GM12878 (cell line): ENCODE data around the gene IKZF1. TPM values are rescaled to one million over a fixed set of nuclear protein-coding genes. Genes with fewer than 3 reads are reported as not detected.
A peak's percentile ranks its signal among the peaks of the same experiment; 100 is the strongest.

Experiments used
- BCL11A ChIP-seq: IDR thresholded peaks from 2 replicates; pipeline ENCODE4 v1.6.1; 2011; ENCODE audit warnings: low read depth, low read length
- BMI1 ChIP-seq: fragments of 450-650 bp; IDR thresholded peaks from 2 replicates; pipeline ENCODE4 v1.6.1; 2016; ENCODE audit warnings: mild to moderate bottlenecking, moderate library complexity, borderline replicate concordance
- EGR1 ChIP-seq, 2 experiments: IDR thresholded peaks; 1 replicate in 1 of 2; 2 replicates in 1 of 2; pipeline ENCODE4 v1.6.1; 2011 to 2012; ENCODE audit warnings: low read depth in 2 of 2, low read length in 2 of 2, borderline replicate concordance in 1 of 2, mild to moderate bottlenecking in 1 of 2, moderate library complexity in 1 of 2
- GATAD2B ChIP-seq: fragments of 450-650 bp; conservative IDR thresholded peaks from 2 replicates; pipeline ENCODE4 v1.6.1; 2017; ENCODE audit warnings: low read depth, mild to moderate bottlenecking, moderate library complexity
- HDAC2 ChIP-seq: fragments of 200-600 bp; sonication (generic); IDR thresholded peaks from 2 replicates; pipeline ENCODE4 v1.6.1; 2017
- MYB ChIP-seq: fragments of 150-350 bp; IDR thresholded peaks from 2 replicates; pipeline ENCODE4 v1.6.1; 2014; ENCODE audit warnings: mild to moderate bottlenecking, low read depth, low read length, borderline replicate concordance
- NFYB ChIP-seq: IDR thresholded peaks from 2 replicates; pipeline ENCODE4 v1.6.1; 2011; ENCODE audit warnings: low read depth, mild to moderate bottlenecking, low read length, improper control_type of control experiment, moderate library complexity; ENCODE audit not compliant: insufficient read depth
- PAX5 ChIP-seq: IDR thresholded peaks from 2 replicates; pipeline ENCODE4 v1.6.1; 2011; ENCODE audit warnings: low read depth, low read length, borderline replicate concordance
- RELA ChIP-seq: fragments of 450-650 bp; IDR thresholded peaks from 2 replicates; pipeline ENCODE4 v1.8.0; 2014; ENCODE audit warnings: borderline replicate concordance; ENCODE audit not compliant: partially characterized antibody
- RFX5 ChIP-seq: IDR thresholded peaks from 2 replicates; pipeline ENCODE4 v1.6.1; 2011; ENCODE audit warnings: low read depth, low read length, improper control_type of control experiment
- SIX5 ChIP-seq: IDR thresholded peaks from 2 replicates; pipeline ENCODE4 v1.6.1; 2011; ENCODE audit warnings: mild to moderate bottlenecking, low read depth, low read length, moderate library complexity; ENCODE audit not compliant: severe bottlenecking
- SRF ChIP-seq, 2 experiments: IDR thresholded peaks; 2 replicates each; pipeline ENCODE4 v1.6.1; 2011; ENCODE audit warnings: low read depth in 2 of 2, low read length in 2 of 2, mild to moderate bottlenecking in 1 of 2, moderate library complexity in 1 of 2
- TAF1 ChIP-seq: IDR thresholded peaks from 2 replicates; pipeline ENCODE4 v1.6.1; 2011; ENCODE audit warnings: mild to moderate bottlenecking, low read depth, low read length, borderline replicate concordance
- ZBTB4 ChIP-seq: fragments of 450-650 bp; formaldehyde crosslinking; IDR thresholded peaks from 2 replicates; pipeline ENCODE4 v1.4.0; 2022; ENCODE audit warnings: mild to moderate bottlenecking, moderate library complexity
- ZNF384 ChIP-seq: IDR thresholded peaks from 2 replicates; pipeline ENCODE4 v1.6.1; 2012; ENCODE audit warnings: low read depth, mild to moderate bottlenecking, low read length, improper control_type of control experiment, borderline replicate concordance
- ZZZ3 ChIP-seq: IDR thresholded peaks from 2 replicates; pipeline ENCODE4 v1.6.1; 2011; ENCODE audit warnings: low read depth; ENCODE audit not compliant: control insufficient read depth, insufficient read length
- polyA plus RNA-seq, 11 experiments: library from polyadenylated mRNA; depleted of rRNA in 4 of 11; unstranded in 6 of 11; stranded (reverse) in 5 of 11; fragments of >200 nt; fragmentation: Nextera tagmentation in 4 of 11; fragmentation: Illumina TruSeq in 1 of 11; extraction: Ambion mirVana in 4 of 11; extraction: Trizol in 1 of 11; gene quantifications; 1 replicate in 1 of 11; 2 replicates in 10 of 11; pipeline versions ENCODE4 v1.2.1 to v1.2.3, GENCODE V29; 2011 to 2016; ENCODE audit warnings: inconsistent platforms in 2 of 11, missing spikeins in 2 of 11, low read depth in 1 of 11
- total RNA-seq, 4 experiments: library from RNA; depleted of rRNA in 3 of 4; stranded (reverse); fragments of >200 nt in 3 of 4; fragmentation: Illumina TruSeq in 1 of 4; extraction: Trizol in 1 of 4; gene quantifications; 2 replicates each; pipeline versions ENCODE4 v1.2.1 to v1.2.3, GENCODE V29; 2013 to 2021
- TF ChIP-seq, protein P1 (sequence below): IDR thresholded peaks from 2 replicates; pipeline ENCODE4 v1.6.1; 2012; ENCODE audit warnings: low read length, inconsistent platforms
- TF ChIP-seq, protein P2 (sequence below): IDR thresholded peaks from 2 replicates; pipeline ENCODE4 v1.6.1; 2011; ENCODE audit warnings: borderline replicate concordance, low read depth, mild to moderate bottlenecking, moderate library complexity, mixed read lengths, low read length; ENCODE audit not compliant: insufficient read depth; ENCODE audit errors: extremely low read length
- TF ChIP-seq, protein P3 (sequence below): fragments of 450-650 bp; IDR thresholded peaks from 2 replicates; pipeline ENCODE4 v1.6.1; 2016; ENCODE audit warnings: mild to moderate bottlenecking
- TF ChIP-seq, protein P4 (sequence below): fragments of 450-650 bp; IDR thresholded peaks from 2 replicates; pipeline ENCODE4 v1.6.1; 2017; ENCODE audit warnings: mild to moderate bottlenecking, moderate library complexity

IKZF1 gene
- total and polyA plus RNA-seq, 10 of the 15 experiments (the other 5 are each of a cell fraction or from before 2014, with no cell fraction given): 27.2 to 125 (median 71.6) TPM

DNA sequence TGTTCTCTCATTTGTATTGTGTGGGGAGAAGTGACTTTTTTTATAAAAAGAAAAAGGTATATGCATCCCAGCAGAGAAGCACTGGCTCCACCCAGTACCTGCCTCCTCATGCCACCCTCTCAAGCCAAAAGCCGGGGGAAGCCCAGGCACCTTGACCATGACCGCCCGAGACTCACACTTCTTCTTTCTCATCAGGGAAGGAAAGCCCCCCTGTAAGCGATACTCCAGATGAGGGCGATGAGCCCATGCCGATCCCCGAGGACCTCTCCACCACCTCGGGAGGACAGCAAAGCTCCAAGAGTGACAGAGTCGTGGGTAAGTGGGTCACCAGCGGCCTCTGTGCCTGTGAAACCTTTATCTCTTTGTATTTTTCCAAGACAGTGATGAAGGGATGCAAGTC lies 22.9 kb downstream of the IKZF1 start (continued):
- TF ChIP-seq, protein P1, sequence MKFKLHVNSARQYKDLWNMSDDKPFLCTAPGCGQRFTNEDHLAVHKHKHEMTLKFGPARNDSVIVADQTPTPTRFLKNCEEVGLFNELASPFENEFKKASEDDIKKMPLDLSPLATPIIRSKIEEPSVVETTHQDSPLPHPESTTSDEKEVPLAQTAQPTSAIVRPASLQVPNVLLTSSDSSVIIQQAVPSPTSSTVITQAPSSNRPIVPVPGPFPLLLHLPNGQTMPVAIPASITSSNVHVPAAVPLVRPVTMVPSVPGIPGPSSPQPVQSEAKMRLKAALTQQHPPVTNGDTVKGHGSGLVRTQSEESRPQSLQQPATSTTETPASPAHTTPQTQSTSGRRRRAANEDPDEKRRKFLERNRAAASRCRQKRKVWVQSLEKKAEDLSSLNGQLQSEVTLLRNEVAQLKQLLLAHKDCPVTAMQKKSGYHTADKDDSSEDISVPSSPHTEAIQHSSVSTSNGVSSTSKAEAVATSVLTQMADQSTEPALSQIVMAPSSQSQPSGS: peak; percentile 22; the same call in 1 of the 2 replicates
- no peak for TF ChIP-seq NFYB
- TF ChIP-seq ZBTB4 (CRISPR knock-in tag): no peak
- TF ChIP-seq GATAD2B: peak; percentile 76
- no peak for TF ChIP-seq MYB
- TF ChIP-seq, protein P2, sequence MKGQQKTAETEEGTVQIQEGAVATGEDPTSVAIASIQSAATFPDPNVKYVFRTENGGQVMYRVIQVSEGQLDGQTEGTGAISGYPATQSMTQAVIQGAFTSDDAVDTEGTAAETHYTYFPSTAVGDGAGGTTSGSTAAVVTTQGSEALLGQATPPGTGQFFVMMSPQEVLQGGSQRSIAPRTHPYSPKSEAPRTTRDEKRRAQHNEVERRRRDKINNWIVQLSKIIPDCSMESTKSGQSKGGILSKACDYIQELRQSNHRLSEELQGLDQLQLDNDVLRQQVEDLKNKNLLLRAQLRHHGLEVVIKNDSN: no peak
- TF ChIP-seq BCL11A: peak; percentile 56; the same call in 1 of the 2 replicates
- TF ChIP-seq, protein P3, sequence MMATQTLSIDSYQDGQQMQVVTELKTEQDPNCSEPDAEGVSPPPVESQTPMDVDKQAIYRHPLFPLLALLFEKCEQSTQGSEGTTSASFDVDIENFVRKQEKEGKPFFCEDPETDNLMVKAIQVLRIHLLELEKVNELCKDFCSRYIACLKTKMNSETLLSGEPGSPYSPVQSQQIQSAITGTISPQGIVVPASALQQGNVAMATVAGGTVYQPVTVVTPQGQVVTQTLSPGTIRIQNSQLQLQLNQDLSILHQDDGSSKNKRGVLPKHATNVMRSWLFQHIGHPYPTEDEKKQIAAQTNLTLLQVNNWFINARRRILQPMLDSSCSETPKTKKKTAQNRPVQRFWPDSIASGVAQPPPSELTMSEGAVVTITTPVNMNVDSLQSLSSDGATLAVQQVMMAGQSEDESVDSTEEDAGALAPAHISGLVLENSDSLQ: 0 out of 2 replicates have a peak, but pooled peaks have one; percentile 18
- no peak for TF ChIP-seq SRF (IDR thresholded peaks at IDR 0.05; ENCODE audit: low read depth in 2 of 2, low read length in 2 of 2)
- no peak for TF ChIP-seq BMI1
- TF ChIP-seq ZNF384: no peak
- no peak for TF ChIP-seq EGR1 (IDR thresholded peaks at IDR 0.05; ENCODE audit: borderline replicate concordance in 1 of 2, low read depth in 2 of 2, low read length in 2 of 2)
- TF ChIP-seq, protein P4, sequence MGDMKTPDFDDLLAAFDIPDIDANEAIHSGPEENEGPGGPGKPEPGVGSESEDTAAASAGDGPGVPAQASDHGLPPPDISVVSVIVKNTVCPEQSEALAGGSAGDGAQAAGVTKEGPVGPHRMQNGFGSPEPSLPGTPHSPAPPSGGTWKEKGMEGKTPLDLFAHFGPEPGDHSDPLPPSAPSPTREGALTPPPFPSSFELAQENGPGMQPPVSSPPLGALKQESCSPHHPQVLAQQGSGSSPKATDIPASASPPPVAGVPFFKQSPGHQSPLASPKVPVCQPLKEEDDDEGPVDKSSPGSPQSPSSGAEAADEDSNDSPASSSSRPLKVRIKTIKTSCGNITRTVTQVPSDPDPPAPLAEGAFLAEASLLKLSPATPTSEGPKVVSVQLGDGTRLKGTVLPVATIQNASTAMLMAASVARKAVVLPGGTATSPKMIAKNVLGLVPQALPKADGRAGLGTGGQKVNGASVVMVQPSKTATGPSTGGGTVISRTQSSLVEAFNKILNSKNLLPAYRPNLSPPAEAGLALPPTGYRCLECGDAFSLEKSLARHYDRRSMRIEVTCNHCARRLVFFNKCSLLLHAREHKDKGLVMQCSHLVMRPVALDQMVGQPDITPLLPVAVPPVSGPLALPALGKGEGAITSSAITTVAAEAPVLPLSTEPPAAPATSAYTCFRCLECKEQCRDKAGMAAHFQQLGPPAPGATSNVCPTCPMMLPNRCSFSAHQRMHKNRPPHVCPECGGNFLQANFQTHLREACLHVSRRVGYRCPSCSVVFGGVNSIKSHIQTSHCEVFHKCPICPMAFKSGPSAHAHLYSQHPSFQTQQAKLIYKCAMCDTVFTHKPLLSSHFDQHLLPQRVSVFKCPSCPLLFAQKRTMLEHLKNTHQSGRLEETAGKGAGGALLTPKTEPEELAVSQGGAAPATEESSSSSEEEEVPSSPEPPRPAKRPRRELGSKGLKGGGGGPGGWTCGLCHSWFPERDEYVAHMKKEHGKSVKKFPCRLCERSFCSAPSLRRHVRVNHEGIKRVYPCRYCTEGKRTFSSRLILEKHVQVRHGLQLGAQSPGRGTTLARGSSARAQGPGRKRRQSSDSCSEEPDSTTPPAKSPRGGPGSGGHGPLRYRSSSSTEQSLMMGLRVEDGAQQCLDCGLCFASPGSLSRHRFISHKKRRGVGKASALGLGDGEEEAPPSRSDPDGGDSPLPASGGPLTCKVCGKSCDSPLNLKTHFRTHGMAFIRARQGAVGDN: no peak
- TF ChIP-seq SIX5: no peak
- peak; percentile 82 for TF ChIP-seq RELA
- no peak for TF ChIP-seq HDAC2
- peak; percentile 91 for TF ChIP-seq PAX5
- no peak for TF ChIP-seq TAF1
- no peak for TF ChIP-seq ZZZ3
- no peak for TF ChIP-seq RFX5
